ENCODE results near the gene TTC38.

Gene TTC38

GRCh38 chr22:46340676-46341075, 72.9 kb downstream of the TTC38 start:
- H3K4me3 ChIP-seq (ENCODE audit: control insufficient read depth, low read depth, low read length), result no peak overlapping the region
- no peak for TF ChIP-seq CTCF (conservative IDR thresholded peaks at IDR 0.05; ENCODE audit: control insufficient read depth, insufficient read depth, low read depth, low read length)
- DNase-seq (ENCODE audit: low read depth), result no peak
